Loucy (cell line): ENCODE measurements around the gene NKX6-2.

Experiments used
- CTCF ChIP-seq: fragments of 200-600 bp; sonication (generic); conservative IDR thresholded peaks from 2 replicates; pipeline ENCODE4 v1.5.1; 2014; ENCODE audit warnings: mild to moderate bottlenecking, antibody characterized with exemption, low read length
- EZH2phosphoT487 ChIP-seq: fragments of 200-600 bp; IDR thresholded peaks from 2 replicates; pipeline ENCODE4 v1.6.1; 2018; ENCODE audit warnings: antibody characterized with exemption, mild to moderate bottlenecking, moderate library complexity, borderline replicate concordance

- TF ChIP-seq EZH2phosphoT487, result no peak
- TF ChIP-seq CTCF, result no peak
Measured at GRCh38 chr10:132738454-132739224, 47.3 kb downstream of the NKX6-2 start.
